Hippocampal formation (tissue), 2 donors: ENCODE results near the gene NCR1.
"Not testable (repeated sequence)": the region's sequence is repeated elsewhere in the genome, so short reads cannot be mapped to it uniquely, and the experiment has no call there.

Experiments used
- DNase-seq, 2 donors: peaks; one replicate each; lab custom pipeline; 2025; lab: John Stamatoyannopoulos, UW

NCR1 gene, protein sequence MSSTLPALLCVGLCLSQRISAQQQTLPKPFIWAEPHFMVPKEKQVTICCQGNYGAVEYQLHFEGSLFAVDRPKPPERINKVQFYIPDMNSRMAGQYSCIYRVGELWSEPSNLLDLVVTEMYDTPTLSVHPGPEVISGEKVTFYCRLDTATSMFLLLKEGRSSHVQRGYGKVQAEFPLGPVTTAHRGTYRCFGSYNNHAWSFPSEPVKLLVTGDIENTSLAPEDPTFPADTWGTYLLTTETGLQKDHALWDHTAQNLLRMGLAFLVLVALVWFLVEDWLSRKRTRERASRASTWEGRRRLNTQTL

DNA sequence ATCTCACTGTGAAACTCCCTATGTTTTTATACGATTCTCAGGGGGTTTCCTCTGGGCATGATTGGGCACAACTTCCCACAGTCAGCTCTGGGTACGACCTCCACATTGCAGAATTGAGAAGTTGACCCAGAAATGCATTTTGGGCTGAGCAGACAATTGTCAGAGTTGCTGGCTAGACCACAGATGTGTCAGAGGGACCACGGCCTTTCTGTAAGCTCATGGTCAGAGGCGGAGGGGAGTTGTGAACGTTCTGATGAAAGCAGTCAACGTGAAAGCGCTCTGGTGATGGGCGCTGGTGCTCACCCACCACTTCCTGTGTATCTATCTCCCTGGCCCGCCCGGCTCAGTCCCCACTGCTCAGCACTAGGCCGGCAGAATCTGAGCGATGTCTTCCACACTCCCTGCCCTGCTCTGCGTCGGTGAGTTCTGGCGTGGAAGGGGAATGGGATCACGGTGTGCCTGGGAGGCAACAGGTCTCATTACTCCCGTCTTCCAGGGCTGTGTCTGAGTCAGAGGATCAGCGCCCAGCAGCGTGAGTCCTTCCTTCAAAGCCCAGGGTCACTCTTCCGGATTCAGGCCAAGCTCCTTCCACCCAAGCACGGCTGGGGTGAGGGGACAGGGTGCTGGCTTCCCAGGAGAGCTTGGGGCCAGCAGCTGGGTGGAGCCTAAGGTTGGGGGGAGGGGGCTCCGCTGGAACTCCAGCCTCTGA, at the start of gene NCR1:
Gene NCR1, plus strand, starts transcription at position 346 of the 709 bp plus-strand sequence. Its CDS starts 40 bp downstream, at position 386.
- DNase-seq: no peak

DNA sequence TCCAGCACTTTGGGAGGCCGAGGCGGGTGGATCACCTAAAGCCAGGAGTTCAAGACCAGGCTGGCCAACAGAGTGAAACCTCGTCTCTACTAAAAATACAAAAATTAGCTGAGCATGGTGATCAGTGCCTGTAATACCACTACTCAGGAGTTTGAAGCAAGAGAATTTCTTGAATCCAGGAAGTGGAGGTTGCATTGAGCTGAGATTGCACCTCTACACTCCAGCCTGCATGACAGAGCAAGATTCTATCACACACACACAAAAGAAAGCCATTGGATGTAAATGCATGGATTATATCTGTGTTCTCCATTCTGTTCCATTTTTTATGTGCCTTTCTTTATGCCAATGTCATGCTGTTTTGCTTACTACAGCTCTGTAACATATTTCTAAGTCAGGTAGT, 47.5 kb upstream of the NCR1 start:
- not testable (repeated sequence) for DNase-seq

DNA sequence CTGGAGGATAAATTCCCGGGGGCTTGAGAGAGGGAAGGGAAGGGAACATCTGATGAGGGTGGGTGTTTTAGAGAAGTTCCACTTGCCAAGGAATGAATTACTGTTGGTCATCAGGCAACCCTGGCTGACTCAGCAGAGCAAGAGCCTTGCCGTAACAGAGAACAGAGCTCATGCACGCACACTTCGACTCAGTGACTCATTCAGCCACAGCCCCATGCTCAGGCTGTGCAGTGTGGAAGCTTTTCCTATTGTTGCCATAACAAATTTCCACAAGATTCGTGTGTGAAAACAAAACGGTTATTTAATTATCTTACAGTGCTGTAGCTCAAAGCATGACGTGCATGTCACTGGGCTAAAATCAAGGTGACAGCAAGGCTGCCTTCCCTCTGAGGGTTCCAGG, 46.5 kb upstream of the NCR1 start:
- DNase-seq: not testable (repeated sequence)

DNA sequence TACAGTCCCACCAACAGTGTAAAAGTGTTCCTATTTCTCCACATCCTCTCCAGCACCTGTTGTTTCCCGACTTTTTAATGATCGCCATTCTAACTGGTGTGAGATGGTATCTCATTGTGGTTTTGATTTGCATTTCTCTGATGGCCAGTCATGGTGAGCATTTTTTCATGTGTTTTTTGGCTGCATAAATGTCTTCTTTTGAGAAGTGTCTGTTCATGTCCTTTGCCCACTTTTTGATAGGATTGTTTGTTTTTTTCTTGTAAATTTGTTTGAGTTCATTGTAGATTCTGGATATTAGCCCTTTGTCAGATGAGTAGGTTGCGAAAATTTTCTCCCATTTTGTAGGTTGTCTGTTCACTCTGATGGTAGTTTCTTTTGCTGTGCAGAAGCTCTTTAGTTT, 42.5 kb upstream of the NCR1 start:
- not testable (repeated sequence) for DNase-seq

DNA sequence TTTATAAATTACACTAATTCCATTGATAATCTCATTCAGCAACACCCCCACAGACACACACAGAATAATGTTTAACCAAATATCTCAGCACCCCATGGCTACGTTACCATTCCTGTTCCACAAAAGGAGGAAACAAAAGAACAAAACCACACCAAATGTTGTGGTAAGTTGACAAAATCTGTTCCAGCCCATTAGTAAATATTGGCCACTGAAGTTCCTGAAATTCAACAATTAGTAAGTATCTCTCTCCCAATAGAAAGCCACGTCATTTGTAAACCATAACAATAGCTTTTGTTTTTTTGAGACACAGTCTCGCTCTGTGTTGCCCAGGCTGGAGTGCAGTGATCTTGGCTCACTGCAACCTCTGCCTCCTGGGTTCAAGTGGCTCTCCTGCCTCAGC, 34.3 kb upstream of the NCR1 start:
- no peak for DNase-seq

DNA sequence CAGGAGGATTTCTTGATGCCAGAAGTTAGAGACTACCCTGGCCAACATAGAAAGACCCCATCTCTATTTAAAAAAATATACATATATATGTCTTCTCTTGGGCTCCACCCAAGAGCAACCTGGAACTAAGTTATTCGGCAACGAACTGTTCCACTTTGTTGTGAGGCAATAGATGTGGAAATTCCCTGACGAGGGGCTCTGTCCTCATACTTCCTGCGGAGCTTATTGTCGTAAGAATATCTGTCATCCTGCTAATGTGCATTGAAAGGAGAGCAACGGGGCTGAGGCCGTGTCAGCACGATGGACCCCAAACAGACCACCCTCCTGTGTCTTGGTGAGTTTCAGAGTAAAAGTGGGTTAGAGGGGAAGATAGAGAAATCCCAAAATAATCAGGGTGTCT, 32.0 kb upstream of the NCR1 start, which contains the start of gene FCAR:
Gene FCAR, plus strand, starts transcription at position 246 of the 400 bp plus-strand sequence. Its CDS starts 55 bp downstream, at position 301.
- no peak for DNase-seq

DNA sequence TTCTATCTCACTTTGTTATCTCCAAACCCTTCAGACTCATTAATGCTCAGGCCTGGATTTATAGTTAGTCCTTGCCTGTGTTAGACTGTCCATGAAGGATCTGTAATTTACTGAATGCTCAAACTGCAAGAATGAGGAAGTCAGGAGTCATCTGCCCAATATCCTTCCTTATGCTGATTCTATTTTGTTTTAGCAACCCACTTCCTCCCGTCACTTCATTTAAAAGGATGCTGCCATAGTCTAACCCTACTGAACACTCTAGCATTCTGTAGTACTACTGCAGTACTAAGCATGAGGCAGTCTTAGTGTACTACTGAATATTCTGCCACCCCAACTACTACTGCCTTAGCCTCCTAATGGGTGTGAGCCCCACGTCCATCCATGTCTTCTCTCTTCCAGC, 30.4 kb upstream of the NCR1 start:
- no peak for DNase-seq

DNA sequence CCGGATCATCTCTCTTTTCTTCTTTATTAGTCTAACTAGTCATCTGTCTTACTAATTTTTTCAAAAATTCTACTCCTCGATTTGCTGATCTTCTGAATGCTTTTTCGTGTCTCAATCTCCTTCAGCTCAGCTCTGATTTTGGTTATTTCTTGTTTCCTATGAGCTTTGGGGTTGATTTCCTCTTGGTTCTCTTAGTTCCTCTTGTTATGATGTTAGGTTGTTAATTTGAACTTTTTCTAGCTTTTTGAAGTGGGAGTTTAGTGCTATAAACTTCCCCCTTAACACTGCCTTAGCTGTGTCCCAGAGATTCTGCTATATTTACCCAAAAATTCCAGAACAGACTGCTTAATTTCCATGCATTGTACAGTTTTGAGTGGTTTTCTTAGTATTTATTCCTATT, 28.5 kb upstream of the NCR1 start:
- DNase-seq: no peak

DNA sequence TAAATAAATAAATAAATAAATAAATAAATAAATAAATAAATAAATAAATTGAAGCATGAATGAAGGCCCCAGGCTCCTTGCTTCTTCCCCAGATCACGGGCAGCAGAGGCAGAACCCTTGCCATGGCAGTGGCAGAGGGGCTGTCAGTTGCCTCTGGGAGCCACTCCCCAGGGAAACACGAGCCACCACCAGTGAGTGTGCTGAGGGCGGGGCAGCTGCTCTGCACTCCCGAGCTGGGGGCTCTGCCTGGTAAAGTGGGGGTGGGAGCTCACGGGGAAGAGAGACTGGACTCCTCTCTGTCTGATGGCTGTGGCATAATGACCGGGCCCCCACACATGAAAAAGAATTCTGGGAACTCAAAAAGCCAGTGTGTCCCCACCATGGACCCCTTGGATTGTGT, 24.1 kb upstream of the NCR1 start:
- DNase-seq: no peak

DNA sequence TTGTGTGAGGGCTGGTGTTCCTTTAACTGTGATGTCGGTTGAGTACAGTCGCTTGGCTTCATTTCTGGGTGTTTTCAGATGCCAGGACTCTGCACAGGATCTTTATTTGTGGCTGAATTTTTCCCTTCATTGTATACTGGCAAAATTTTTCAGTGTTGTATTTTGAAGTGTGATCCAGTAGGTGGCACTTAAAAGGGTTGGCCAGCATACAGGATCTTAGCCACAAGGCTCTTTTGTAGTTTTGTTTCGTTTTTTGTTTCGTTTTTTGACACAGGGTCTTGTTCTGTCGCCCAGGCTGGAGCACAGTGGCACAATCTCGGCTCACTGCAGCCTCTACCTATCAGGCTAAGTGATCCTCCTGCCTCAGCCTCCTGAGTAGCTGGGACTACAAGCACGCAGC, 23.2 kb upstream of the NCR1 start:
- no peak for DNase-seq

DNA sequence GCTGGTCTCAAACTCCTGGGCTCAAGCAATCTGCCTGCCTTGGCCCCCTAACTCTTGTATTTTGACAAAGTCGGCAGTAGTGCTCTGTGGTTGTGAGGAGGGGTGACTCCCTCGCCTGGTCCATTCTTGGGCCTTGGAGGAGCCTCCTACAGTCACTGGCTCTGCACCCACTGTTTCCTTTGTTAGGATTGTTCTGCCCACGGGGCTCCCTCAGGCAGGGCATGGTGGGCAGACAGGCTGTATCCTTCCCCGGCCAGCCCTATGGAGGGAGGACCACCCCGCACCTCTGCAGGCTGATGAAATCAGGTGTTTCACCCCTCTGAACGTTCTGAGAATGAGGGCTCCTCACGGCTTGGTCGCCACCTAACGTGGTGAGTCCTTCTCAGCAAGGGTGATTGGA, 22.7 kb upstream of the NCR1 start:
- DNase-seq: no peak

DNA sequence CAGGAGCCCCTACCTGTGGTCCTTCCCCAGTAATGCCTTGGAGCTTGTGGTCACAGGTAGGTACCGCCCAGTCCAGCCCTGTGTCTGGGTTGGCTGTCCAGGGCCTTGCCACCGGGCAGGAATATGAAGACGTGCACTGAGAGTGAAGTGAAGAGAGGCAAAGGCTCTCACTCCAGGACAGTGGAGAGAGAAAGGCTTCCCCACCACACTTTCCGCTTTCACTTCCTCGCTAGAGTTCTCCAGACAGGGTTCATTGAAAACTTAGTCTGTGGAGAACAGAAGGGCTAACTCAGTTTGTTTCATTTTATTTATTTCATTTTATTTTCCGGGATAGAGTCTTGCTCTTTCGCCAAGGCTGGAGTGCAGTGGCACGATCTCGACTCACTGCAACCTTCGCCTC, 17.7 kb upstream of the NCR1 start:
- no peak for DNase-seq

DNA sequence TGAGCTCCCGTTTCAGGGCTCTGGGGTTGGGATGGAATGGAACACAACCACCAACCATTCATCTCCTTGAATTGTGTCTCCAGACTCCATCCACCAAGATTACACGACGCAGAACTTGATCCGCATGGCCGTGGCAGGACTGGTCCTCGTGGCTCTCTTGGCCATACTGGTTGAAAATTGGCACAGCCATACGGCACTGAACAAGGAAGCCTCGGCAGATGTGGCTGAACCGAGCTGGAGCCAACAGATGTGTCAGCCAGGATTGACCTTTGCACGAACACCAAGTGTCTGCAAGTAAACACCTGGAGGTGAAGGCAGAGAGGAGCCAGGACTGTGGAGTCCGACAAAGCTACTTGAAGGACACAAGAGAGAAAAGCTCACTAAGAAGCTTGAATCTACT, 16.4 kb upstream of the NCR1 start:
- no peak for DNase-seq

DNA sequence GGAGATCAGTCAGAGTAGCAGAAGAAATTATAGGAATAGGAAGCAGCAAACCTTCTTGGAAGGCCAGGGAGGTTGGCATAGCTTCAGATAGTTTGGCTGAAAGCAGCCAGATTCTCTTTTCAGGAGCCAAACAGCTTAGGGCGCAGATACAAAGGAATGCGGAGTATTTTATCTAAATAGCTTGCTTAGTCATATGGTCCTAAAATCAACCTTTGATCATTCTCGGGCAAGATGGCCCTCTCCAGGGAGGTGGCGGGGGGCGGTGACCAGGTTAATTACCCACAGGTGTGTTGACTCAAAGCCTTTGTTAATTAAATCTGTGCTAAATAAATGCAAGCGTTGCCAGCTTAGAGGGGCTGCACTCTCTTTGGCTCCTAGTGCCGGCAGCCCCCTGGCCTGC, 12.5 kb upstream of the NCR1 start:
- DNase-seq: no peak

DNA sequence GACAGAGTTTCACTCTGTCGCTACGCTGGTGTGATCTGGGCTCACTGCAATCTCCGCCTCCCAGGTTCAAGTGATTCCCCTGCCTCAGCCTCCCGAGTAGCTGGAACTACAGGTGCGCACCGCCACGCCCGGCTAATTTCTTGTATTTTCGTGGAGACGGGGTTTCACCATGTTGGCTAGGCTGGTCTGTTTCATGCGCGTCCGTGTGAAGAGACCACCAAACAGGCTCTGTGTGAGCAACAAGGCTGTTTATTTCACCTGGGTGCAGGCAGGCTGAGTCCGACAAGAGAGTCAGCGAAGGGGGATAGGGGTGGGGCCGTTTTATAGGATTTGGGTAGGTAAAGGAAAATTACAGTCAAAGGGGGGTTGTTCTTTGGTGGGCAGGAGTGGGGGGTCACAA, 11.8 kb upstream of the NCR1 start:
- DNase-seq: not testable (repeated sequence)

DNA sequence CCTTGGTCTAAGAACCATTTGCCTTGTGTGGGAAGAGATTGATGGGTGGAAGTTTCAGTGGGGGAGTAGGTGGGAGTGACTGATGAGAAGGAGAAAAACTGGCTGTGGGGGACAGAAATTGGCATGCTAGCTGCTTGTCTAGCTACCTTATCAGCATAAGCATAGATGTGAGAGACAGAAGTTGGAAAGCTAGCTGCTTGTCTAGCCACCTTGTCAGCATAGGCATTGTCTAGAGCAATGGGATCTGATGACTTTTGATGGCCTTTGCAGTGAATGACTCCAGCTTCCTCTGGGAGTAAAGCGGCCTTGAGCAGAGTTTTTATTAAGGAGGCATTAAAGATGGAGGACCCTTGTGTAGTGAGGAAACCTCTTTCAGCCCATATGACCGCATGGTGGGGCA, 9.9 kb upstream of the NCR1 start:
- no peak for DNase-seq

DNA sequence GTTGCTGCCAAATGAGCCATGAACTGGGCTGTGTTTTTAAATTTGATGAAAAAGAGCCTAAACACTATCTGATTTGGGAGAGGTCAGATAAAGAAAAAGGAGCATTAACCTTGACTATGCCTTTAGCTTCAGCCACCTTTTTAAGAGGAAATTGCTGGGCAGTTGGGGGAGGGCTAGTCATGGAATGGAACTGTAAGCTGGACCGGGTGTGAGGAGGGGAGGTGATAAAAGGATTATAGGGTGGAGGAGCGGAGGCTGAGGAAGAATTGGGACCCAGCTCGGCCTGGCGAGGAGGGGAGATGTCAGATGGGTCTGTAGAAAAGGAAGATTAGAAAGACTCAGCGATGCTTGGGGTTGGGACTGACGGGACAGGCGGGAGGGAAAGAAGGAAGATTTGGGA, 7.3 kb upstream of the NCR1 start:
- DNase-seq: not testable (repeated sequence)

DNA sequence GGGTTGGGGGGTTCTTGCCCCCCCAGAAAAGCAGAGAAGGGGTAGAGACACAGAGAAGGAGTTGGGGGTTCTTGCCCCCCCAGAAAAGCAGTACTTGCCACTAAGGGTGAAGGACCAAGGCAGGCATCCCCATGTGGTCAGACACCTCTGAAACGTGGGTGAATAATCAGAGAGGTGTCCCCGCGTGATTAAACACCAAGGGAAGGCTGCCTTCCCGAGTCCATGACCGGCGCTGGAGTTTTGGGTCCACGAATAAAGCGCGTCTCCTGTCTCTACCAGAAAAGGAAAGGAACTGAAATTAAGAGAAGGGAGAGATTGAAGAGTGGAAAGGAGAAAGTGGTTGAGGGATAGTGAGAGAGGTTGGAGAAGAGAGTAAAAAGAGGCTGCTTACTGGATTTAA, 6.3 kb upstream of the NCR1 start:
- DNase-seq: not testable (repeated sequence)

DNA sequence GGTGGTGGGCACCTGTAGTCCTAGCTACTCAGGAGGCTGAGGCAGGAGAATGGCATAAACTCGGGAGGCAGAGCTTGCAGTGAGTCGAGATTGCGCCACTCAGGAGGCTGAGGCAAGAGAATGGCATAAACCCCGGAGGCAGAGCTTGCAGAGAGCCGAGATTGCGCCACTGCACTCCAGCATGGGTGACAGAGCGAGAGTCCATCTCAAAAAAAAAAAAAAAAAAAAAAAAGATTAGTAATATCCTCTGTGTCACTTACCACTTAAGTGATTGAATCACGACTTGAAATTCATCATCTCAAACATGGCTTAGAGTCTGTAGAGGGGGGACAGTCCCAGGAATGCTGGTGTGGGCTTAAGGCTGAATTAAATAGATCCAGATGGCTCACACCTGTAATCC, 4.8 kb upstream of the NCR1 start:
- not testable (repeated sequence) for DNase-seq

DNA sequence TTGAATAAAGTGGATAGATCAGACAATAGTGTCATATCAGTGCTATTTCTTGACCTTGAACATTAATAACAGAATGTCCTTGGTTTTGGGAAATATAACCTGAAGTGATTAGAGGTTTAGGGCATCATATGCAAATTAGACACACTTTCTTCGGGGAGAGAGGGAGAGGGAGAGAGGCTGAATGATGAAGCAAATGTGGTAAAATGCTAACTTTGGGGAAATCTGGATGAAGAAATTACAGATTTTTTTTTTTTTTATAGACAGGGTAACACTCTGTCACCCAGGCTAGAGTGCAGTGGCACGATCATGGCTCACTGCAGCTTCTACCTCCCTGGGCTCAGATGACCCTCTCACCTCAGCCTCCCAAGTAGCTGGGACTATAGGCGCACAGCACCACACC, 3.9 kb upstream of the NCR1 start:
- DNase-seq: no peak

DNA sequence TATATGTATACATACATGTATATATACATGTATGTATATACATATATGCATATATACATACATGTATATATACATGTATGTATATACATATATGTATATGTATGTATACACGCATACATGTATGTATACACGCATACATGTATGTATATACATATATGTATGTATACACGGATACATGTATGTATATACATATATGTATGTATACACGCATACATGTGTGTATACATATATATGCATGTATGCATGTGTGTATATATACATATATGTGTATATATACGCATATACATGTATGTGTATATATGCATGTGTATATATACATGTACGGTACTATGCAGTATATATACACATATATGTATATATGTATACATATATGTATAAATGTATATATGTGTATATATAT, 2.6 kb upstream of the NCR1 start:
- DNase-seq: no peak

DNA sequence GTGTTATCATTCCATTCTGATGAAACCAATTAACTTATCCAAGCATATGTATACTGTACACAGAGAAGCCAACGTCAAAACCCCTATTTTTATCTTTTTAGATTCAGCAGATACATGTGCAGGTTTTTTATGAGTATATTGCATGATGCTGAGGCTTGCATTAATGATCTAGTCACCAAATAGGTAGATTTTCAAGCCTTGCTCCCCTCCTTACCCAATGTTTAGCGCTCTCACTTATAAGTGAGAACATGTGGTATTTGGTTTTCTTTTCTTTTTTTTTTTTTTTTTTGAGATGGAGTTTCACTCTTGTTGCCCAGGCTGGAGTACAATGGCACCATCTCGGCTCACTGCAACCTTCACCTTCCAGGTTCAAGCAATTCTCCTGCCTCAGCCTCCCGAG, 1.7 kb upstream of the NCR1 start:
- not testable (repeated sequence) for DNase-seq

DNA sequence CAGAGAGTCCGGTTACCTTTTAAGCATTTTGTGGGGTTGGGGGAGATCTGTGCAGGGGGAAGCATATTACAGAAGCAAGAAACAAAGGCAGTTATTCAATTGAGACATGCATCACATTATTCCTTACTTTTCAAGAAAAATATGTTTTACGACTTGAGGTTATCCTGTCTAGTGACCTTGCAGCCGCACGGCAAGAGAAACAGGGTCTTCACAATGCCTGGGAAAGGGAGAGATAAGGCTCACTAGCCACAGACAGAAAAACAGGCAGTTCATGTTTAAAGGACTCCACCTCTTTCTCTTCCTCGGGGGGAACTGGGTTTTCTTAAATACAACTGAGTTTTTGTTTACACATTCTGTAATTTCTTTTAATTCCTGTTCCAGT, 536 bp upstream of the NCR1 start:
- DNase-seq: no peak

DNA sequence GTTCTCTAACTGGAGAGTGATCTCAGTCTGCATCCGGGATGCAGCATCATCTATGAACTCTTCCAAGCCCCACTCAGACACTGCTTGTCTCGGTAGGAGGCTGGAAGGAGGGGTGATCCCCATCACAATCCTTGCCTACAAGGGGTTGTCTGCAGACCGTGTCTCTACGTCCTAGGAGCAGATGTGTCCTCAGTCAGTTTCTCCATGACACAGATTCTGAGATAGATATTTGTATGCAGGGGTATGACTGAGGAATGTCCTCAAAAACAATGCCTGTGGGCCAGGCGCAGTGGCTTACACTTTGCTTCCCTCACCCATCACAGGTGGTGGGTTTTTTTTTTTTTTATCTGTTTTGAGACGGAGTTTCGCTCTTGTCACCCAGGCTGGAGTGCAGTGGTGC, 871 bp downstream of the NCR1 start:
- DNase-seq: no peak
